ENCODE data around the gene KLHL40.

The KLHL40 gene

GRCh38 chr3:42692667-42693529 is 7.6 kb downstream of the KLHL40 start:
- no peak overlapping the region for H3K27ac ChIP-seq
- TF ChIP-seq ZFX (IDR thresholded peaks at IDR 0.05): no peak
- no peak for TF ChIP-seq CTCF (conservative IDR thresholded peaks at IDR 0.05)

GRCh38 chr3:42693530-42693930 is 8.2 kb downstream of the KLHL40 start:
- TF ChIP-seq ZFX (IDR thresholded peaks at IDR 0.05): no peak
- no peak for TF ChIP-seq CTCF (conservative IDR thresholded peaks at IDR 0.05)
- H3K27ac ChIP-seq: no peak overlapping the region

- no peak overlapping the region for H3K27ac ChIP-seq
- TF ChIP-seq ZFX (IDR thresholded peaks at IDR 0.05) (no peak), CTCF (conservative IDR thresholded peaks at IDR 0.05) (no peak)
Measured at GRCh38 chr3:42694366-42694765, 9.0 kb downstream of the KLHL40 start.

- TF ChIP-seq CTCF (conservative IDR thresholded peaks at IDR 0.05) (no peak), ZFX (IDR thresholded peaks at IDR 0.05) (no peak)
- H3K27ac ChIP-seq: no peak overlapping the region
Measured at GRCh38 chr3:42696356-42697288, 11.3 kb downstream of the KLHL40 start.

- TF ChIP-seq CTCF (conservative IDR thresholded peaks at IDR 0.05) (no peak), ZFX (IDR thresholded peaks at IDR 0.05) (no peak)
Measured at GRCh38 chr3:42697289-42698051, 12.1 kb downstream of the KLHL40 start.

GRCh38 chr3:42698216-42698910 is 13.0 kb downstream of the KLHL40 start:
- TF ChIP-seq CTCF (conservative IDR thresholded peaks at IDR 0.05): no peak
- no peak for TF ChIP-seq ZFX (IDR thresholded peaks at IDR 0.05)

More at GRCh38 chr3:42697289-42698051, 12.1 kb downstream of the KLHL40 start:
- no peak overlapping the region for H3K27ac ChIP-seq

More at GRCh38 chr3:42698216-42698910, 13.0 kb downstream of the KLHL40 start:
- no peak overlapping the region for H3K27ac ChIP-seq

All from C4-2B (cell line).